Ishikawa (cell line): Measurements from ENCODE around the gene BAX.

Source experiments
- CEBPB ChIP-seq: IDR thresholded peaks from 2 replicates; pipeline ENCODE4 v1.6.1; 2012
- MAX ChIP-seq: IDR thresholded peaks from 2 replicates; pipeline ENCODE4 v1.6.1; 2012
- REST ChIP-seq: IDR thresholded peaks from 2 replicates; pipeline ENCODE4 v1.6.1; 2012; ENCODE audit warnings: low read depth, mild to moderate bottlenecking
- TAF1 ChIP-seq: IDR thresholded peaks from 2 replicates; pipeline ENCODE4 v1.6.1; 2012; ENCODE audit warnings: low read depth, mild to moderate bottlenecking

DNA sequence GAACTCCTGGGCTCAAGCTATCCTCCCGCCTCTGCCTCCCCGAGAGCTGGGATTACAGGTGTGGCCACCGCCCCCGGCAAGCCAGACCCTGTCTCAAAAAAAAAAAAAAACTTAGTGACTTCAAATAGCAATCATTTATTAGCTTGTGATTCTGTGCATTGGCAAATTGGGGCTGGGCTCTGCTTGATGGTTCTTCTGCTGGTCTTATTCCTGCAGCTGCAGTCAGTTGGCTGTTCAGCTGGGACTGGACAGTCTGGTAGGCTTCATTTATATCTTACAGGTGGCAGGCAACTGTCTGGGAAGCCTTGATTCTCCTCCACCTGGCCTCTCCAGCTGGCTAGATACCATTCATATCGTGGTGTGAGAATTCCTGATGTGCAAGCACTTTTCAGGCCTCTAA lies 13.8 kb upstream of the BAX start:
- TF ChIP-seq TAF1 (no peak), CEBPB (no peak), MAX (no peak), REST (no peak)
